ENCODE measurements around the gene P2RY2. TPM values are rescaled to one million over a fixed set of nuclear protein-coding genes. Genes with fewer than 3 reads are reported as not detected.

Gene P2RY2
- total RNA-seq, 1 experiment from 2014 or later, result 1.2 TPM

DNA sequence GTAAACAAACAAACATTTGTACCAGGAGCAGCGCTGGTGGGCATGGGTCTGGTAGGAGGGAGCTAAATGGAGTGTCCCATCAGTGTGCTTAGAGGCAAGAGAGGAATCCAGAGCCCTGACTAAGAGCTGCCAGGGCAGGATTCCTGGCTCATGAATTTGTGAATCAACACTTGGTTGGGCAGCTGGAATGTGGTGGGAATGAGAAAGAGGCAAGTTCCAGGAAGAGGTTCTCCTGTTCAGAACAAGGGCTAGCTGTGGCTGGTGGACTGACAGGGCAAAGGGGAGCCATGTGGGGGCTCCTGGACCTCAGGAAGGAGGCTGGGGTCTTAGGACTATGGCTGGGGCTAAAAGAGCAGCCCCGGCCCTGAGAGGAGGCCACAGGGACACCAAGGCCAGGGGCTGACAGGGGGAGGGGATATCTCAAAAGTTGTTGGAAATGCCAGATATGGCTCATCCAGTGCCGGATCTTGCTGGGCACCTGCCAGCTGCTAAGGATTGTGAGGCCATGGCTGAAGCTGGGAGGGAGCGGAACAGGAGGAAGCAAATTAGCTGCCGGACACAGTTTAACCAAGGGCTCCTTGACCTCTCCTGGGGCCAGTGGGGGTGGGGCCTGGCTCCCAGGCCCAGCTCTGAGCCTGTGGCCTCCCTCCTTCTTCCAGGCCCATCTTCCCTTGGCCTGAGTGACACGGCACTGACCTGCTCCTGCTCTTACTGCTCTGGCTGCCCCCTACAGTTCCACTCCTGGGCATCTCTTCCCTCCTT, 39.4 kb downstream of the P2RY2 start (continued):
- TF ChIP-seq FOXP1 (CRISPR knock-in tag; IDR thresholded peaks at IDR 0.05; ENCODE audit: borderline replicate concordance) (no peak), MYBL2 (CRISPR knock-in tag; IDR thresholded peaks at IDR 0.05) (no peak), ZNF671 (CRISPR knock-in tag; IDR thresholded peaks at IDR 0.05) (no peak), GTF2I (CRISPR knock-in tag; conservative IDR thresholded peaks at IDR 0.05) (no peak)
- TF ChIP-seq, protein P1, sequence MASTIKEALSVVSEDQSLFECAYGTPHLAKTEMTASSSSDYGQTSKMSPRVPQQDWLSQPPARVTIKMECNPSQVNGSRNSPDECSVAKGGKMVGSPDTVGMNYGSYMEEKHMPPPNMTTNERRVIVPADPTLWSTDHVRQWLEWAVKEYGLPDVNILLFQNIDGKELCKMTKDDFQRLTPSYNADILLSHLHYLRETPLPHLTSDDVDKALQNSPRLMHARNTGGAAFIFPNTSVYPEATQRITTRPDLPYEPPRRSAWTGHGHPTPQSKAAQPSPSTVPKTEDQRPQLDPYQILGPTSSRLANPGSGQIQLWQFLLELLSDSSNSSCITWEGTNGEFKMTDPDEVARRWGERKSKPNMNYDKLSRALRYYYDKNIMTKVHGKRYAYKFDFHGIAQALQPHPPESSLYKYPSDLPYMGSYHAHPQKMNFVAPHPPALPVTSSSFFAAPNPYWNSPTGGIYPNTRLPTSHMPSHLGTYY (CRISPR knock-in tag; IDR thresholded peaks at IDR 0.05), result no peak
- TF ChIP-seq, protein P2, sequence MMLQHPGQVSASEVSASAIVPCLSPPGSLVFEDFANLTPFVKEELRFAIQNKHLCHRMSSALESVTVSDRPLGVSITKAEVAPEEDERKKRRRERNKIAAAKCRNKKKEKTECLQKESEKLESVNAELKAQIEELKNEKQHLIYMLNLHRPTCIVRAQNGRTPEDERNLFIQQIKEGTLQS (CRISPR knock-in tag; conservative IDR thresholded peaks at IDR 0.05), result no peak
- TF ChIP-seq, protein P3, sequence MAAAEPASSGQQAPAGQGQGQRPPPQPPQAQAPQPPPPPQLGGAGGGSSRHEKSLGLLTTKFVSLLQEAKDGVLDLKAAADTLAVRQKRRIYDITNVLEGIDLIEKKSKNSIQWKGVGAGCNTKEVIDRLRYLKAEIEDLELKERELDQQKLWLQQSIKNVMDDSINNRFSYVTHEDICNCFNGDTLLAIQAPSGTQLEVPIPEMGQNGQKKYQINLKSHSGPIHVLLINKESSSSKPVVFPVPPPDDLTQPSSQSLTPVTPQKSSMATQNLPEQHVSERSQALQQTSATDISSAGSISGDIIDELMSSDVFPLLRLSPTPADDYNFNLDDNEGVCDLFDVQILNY (CRISPR knock-in tag; IDR thresholded peaks at IDR 0.05), result no peak

DNA sequence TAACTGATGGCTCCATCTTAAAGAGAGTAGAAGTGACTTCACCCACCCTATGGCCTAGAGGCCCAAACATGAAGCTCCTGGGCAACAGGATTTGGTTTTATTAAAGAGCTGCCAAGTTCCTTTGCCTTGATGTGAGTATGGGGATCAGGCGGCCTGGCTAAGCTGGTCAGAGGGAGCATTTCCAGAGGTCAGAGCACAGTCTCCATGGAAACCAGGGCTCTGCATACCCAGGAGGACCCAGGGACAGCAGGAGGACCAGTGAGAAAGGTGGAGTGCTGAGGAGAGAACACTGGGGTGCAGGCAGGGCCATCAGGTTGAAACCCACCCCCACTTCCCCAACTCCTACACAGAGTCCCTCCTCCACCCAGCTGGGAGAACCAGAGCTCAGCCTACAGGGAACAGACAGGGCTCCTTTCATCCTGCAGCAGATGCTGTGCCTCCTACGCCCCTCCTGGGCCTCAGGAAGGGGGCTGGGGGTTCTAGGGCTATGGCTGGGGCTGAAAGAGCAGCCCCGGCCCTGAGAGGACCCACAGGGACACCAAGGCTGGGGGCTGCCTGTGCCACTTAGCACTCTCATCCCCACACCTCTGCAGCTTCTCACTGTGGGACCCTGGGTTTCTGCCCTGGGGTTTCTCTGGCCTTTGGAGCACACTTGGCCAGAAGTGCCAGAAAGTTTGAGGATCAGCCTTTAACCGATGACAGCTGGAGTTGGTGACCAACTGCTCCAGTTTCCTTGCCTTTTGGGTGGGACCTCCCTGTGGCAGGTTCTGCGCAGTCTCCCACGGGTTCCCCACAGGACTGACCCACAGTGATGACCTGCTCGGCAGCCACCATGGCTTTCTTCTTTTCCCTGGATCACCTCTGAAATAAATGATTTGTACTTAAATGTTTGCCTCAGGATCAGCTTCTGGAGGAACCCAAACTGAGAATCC, 40.3 kb downstream of the P2RY2 start:
- TF ChIP-seq, protein P4, sequence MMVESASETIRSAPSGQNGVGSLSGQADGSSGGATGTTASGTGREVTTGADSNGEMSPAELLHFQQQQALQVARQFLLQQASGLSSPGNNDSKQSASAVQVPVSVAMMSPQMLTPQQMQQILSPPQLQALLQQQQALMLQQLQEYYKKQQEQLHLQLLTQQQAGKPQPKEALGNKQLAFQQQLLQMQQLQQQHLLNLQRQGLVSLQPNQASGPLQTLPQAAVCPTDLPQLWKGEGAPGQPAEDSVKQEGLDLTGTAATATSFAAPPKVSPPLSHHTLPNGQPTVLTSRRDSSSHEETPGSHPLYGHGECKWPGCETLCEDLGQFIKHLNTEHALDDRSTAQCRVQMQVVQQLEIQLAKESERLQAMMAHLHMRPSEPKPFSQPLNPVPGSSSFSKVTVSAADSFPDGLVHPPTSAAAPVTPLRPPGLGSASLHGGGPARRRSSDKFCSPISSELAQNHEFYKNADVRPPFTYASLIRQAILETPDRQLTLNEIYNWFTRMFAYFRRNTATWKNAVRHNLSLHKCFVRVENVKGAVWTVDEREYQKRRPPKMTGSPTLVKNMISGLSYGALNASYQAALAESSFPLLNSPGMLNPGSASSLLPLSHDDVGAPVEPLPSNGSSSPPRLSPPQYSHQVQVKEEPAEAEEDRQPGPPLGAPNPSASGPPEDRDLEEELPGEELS (CRISPR knock-in tag; IDR thresholded peaks at IDR 0.05), result no peak
- ChIA-PET CTCF (interaction anchor here (0.7 to 1.8 kb wide), 5 partner anchors 12 to 116 kb away, joined by 3 to 12 read pairs (median 3); partner anchors contain the start of gene FCHSD2), POLR2A (no interaction called here)
- no peaks in the 10 kb centered on the region for H3K36me3 Mint-ChIP-seq
- DNase-seq (ENCODE audit: low spot score) (no peak), ATAC-seq (no peak)
- H3K4me3 Mint-ChIP-seq, result no peak overlapping the region
- peaks cover 10% of the 10 kb centered on the region for H3K27me3 Mint-ChIP-seq (ENCODE audit: low read depth)
- H3K27ac Mint-ChIP-seq, result no peak overlapping the region
- peaks cover 6% of the 10 kb centered on the region; the same call in 1 of the 2 replicates for H3K4me1 Mint-ChIP-seq
- no peaks in the 10 kb centered on the region for H3K9me3 Mint-ChIP-seq

DNA sequence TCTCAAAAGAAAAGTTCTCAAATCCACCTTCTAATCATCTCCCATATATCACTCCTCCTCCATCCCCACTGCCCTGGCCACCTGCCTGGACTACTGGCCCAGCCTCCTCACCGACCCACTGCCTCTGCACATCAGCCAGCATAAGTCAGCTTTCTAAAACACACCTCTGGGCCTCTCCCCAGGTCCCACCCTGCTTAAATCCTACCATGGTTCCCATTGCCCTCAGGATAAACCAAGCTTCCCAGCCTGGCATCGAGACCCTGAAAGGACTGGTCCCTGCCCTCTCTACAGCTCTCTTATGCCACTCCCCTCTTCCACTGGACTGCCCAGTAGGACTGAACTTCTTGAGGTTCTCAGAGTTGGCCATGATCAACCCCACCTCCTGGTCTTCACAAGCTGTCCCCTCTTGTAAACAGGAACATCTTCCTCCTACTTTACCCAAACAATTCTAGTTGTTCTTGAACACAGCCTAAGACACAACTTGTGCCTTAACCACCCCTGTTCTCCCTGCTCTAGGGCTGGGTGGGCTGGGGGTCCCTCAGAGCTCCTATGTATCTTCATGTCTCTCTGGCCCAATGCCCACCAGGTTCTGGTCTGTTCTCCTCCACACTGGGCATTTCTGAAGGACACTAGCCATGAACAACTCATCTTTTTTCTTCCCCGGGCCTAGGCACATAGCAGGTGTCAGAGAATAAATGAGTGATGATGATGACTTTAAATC, 41.5 kb downstream of the P2RY2 start:
- Mint-ChIP-seq H3K4me3 (no peak overlapping the region), H3K9me3 (no peaks in the 10 kb centered on the region)
- CTCF ChIA-PET, result no interaction called here

GRCh38 chr11:73260127-73260457, 42.0 kb downstream of the P2RY2 start:
- DNase-seq (ENCODE audit: low spot score) (no peak), ATAC-seq (no peak)
- Mint-ChIP-seq H3K4me3 (no peak overlapping the region), H3K27ac (no peak overlapping the region), H3K36me3 (no peaks in the 10 kb centered on the region), H3K27me3 (ENCODE audit: low read depth) (peaks cover 20% of the 10 kb centered on the region), H3K9me3 (no peaks in the 10 kb centered on the region), H3K4me1 (peaks cover 10% of the 10 kb centered on the region)
- POLR2A ChIA-PET, result no interaction called here
- CTCF ChIA-PET, result no interaction called here
- TF ChIP-seq TCF7 (CRISPR knock-in tag; IDR thresholded peaks at IDR 0.05; ENCODE audit: low read depth), result no peak
- no peak for TF ChIP-seq EMX1 (CRISPR knock-in tag; IDR thresholded peaks at IDR 0.05)
- no peak for TF ChIP-seq MLX (CRISPR knock-in tag; IDR thresholded peaks at IDR 0.05)
- no peak for TF ChIP-seq ZBTB21 (CRISPR knock-in tag; IDR thresholded peaks at IDR 0.05; ENCODE audit: borderline replicate concordance)
- no peak for TF ChIP-seq NFATC4 (CRISPR knock-in tag; IDR thresholded peaks at IDR 0.05)
- TF ChIP-seq SP1 (CRISPR knock-in tag; conservative IDR thresholded peaks at IDR 0.05), result no peak
- TF ChIP-seq ZNF532 (CRISPR knock-in tag; IDR thresholded peaks at IDR 0.05; ENCODE audit: borderline replicate concordance), result no peak
- no peak for TF ChIP-seq ZNF263 (CRISPR knock-in tag; IDR thresholded peaks at IDR 0.05; ENCODE audit: low read depth)

More for the DNA sequence above, 41.5 kb downstream of the P2RY2 start:
- no peak overlapping the region for H3K27ac Mint-ChIP-seq
- H3K27me3 Mint-ChIP-seq (ENCODE audit: low read depth), result peaks cover 15% of the 10 kb centered on the region
- DNase-seq (ENCODE audit: low spot score) (no peak), ATAC-seq (no peak)
- peaks cover 6% of the 10 kb centered on the region for H3K4me1 Mint-ChIP-seq
- TF ChIP-seq ZNF121 (CRISPR knock-in tag; IDR thresholded peaks at IDR 0.05), result no peak
- no peak for TF ChIP-seq RELA (CRISPR knock-in tag; IDR thresholded peaks at IDR 0.05; ENCODE audit: borderline replicate concordance)
- no peak for TF ChIP-seq IRF2 (CRISPR knock-in tag; IDR thresholded peaks at IDR 0.05; ENCODE audit: borderline replicate concordance, low read depth)
- TF ChIP-seq JUN (CRISPR knock-in tag; IDR thresholded peaks at IDR 0.05), result no peak
- TF ChIP-seq TEAD1 (CRISPR knock-in tag; IDR thresholded peaks at IDR 0.05), result no peak
- POLR2A ChIA-PET, result no interaction called here
- no peaks in the 10 kb centered on the region for H3K36me3 Mint-ChIP-seq

All from WTC11 (cell line).